ENCODE data around the gene ZMIZ1. TPM values are rescaled to one million over a fixed set of nuclear protein-coding genes. Genes with fewer than 3 reads are reported as not detected.
A peak's percentile ranks its signal among the peaks of the same experiment; 100 is the strongest.

ZMIZ1 gene
- total RNA-seq, 1 donor from 2014 or later = 85.2 TPM

DNA sequence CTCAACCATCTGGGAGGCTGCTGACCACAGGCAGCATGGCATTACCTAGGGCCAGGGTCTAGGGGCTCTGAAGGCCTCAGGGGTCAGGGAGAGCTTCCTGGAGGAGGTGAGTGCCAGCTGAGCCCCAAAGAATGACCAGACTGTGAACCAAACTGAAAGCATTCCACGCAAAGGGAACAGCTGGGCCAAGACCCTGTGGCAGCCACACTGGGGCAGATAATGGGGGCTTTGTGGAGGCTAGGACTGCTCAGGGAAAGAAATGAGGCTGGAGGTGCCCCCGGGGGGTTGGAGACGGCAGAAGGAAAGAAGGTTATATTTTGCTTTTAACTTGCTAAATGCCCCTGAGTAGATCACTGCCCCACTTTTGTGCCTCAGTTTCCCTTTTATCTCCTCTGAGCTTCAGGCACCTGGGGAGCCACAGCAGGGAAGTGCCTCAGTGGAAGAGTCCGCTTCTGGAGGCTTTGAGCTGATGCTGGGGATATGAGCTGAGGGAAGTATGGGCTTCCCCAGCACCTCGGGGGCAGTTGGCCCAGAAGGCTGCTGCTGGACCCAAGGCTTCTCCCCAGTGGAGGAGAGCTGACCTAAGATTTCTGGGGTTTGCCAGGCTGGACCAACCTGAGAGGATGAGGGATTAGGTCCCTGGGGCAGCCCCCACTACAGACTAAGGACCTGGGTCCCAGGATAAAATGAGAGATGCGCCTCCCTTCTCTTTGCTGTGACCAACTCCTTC, 57.8 kb downstream of the ZMIZ1 start:
- peaks cover 5% of the 10 kb centered on the region for H3K36me3 Mint-ChIP-seq (ENCODE audit: insufficient read depth)
- H3K4me3 Mint-ChIP-seq (ENCODE audit: low read depth) = no peak overlapping the region
- TF ChIP-seq, protein P1, sequence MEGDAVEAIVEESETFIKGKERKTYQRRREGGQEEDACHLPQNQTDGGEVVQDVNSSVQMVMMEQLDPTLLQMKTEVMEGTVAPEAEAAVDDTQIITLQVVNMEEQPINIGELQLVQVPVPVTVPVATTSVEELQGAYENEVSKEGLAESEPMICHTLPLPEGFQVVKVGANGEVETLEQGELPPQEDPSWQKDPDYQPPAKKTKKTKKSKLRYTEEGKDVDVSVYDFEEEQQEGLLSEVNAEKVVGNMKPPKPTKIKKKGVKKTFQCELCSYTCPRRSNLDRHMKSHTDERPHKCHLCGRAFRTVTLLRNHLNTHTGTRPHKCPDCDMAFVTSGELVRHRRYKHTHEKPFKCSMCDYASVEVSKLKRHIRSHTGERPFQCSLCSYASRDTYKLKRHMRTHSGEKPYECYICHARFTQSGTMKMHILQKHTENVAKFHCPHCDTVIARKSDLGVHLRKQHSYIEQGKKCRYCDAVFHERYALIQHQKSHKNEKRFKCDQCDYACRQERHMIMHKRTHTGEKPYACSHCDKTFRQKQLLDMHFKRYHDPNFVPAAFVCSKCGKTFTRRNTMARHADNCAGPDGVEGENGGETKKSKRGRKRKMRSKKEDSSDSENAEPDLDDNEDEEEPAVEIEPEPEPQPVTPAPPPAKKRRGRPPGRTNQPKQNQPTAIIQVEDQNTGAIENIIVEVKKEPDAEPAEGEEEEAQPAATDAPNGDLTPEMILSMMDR (IDR thresholded peaks at IDR 0.05; ENCODE audit: unreplicated experiment) = no peak
- H3K4me1 Mint-ChIP-seq (ENCODE audit: low read depth) = peaks cover 45% of the 10 kb centered on the region
- H3K9me3 Mint-ChIP-seq (ENCODE audit: low read depth) = no peaks in the 10 kb centered on the region
- peak overlapping the region; percentile 83 for H3K27ac Mint-ChIP-seq
- H3K27me3 Mint-ChIP-seq = no peaks in the 10 kb centered on the region
- DNase-seq (ENCODE audit: low spot score, unreplicated experiment) = no peak

DNA sequence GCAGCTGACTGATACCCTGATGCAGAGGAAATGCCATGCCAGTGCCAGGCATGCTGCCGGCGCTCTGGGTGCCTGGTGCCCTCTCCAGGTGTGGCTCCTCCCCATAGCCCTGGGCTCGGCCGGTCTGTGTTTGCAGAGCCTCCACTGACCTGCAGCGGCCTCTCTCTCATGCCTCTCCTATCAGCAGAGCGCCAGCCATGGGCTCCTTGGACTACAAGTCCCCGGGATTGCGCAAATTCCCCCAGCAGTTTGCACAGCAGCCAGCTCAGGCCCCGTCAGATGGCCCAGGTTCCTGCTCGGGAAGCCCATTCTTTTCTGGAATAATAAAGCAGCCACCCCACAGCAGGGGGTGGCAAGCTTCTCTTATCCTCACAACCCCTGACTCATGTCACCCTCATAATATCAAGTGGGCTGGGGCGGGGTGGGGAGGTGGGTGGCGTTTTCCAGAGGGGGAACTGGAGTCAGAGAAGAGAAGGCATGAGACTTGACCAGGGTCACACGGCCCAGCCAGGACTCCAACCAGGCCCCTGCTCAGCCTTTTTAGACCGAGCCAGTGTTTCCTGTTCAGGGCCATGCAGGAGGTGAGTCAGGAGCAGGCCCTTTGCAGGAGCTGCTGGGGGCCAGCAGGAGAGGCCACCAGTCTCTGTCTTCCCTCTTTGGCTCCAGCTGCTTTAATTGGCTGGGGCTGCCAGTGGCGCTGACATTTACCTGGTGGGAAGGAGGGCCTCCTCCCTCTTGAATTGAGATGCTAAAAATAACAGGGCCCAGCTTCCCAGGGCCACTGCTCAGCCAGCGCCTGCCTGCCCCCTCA, 58.6 kb downstream of the ZMIZ1 start:
- TF ChIP-seq, protein P1 (IDR thresholded peaks at IDR 0.05; ENCODE audit: unreplicated experiment) = no peak
- H3K36me3 Mint-ChIP-seq (ENCODE audit: insufficient read depth) = peaks cover 4% of the 10 kb centered on the region
- H3K4me1 Mint-ChIP-seq (ENCODE audit: low read depth) = peaks cover 53% of the 10 kb centered on the region
- H3K27ac Mint-ChIP-seq = peak overlapping the region; percentile 73
- no peak overlapping the region for H3K4me3 Mint-ChIP-seq (ENCODE audit: low read depth)
- DNase-seq (ENCODE audit: low spot score, unreplicated experiment) = peak; percentile 32
- H3K9me3 Mint-ChIP-seq (ENCODE audit: low read depth) = no peaks in the 10 kb centered on the region
- no peaks in the 10 kb centered on the region for H3K27me3 Mint-ChIP-seq

DNA sequence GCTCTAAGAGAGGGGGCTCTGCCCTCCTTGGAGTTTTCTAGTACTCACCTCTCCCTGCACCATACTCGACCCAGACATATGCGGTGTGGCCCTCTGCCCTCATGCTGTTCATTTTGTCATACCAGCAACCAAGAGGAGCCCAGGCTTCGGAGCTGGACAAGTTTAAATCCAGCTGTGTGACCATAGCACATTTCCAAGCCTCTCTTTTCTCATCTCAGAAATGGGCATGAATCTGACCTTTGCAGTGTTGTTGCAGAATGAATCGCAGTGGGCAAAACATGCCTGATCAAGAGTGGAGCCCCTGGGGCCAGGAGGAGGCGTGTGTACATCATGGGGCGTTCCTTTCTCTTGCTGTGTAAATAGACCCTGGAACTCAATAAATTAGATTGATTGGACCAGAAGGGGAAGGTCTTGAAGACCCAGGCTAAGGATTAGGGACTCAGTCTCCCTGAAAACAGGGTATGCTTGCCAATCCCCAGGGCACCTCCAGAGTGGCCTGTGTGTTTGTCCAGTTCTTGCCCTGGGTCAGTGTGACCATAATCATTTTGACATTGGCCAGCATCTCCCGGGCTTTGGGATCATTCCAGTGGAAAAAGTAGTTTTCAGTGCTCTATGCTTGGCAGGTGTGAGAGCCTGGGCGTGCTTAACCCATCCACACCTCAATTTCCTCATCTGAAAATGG, 59.6 kb downstream of the ZMIZ1 start:
- peak overlapping the region; percentile 96 for H3K27ac Mint-ChIP-seq
- TF ChIP-seq, protein P1 (IDR thresholded peaks at IDR 0.05; ENCODE audit: unreplicated experiment) = no peak
- no peak for DNase-seq (ENCODE audit: low spot score, unreplicated experiment)
- H3K27me3 Mint-ChIP-seq = no peaks in the 10 kb centered on the region
- H3K4me1 Mint-ChIP-seq (ENCODE audit: low read depth) = peaks cover 64% of the 10 kb centered on the region
- H3K36me3 Mint-ChIP-seq (ENCODE audit: insufficient read depth) = peaks cover 2% of the 10 kb centered on the region
- H3K9me3 Mint-ChIP-seq (ENCODE audit: low read depth) = no peaks in the 10 kb centered on the region
- H3K4me3 Mint-ChIP-seq (ENCODE audit: low read depth) = no peak overlapping the region

DNA sequence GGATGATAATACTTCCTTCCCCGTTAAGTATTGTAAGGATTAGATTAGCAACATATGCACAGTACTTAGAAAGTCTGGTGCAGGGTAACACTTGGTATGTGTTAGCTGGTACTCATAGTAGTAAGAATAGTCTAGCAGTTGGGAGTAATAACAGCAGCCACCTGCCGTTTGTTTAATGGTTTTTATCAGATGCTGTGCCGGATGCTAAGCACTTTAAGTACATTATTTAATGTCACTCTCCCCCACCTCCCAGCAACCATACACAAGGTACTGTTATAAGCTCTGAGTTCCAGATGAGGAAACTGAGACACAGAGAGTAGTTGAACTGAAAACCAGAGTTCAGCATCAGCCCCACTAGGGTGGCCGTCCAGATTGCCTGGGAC, 60.1 kb downstream of the ZMIZ1 start:
- no peak overlapping the region for H3K4me3 Mint-ChIP-seq (ENCODE audit: low read depth)
- H3K27ac Mint-ChIP-seq = peak overlapping the region; percentile 96
- no peaks in the 10 kb centered on the region for H3K27me3 Mint-ChIP-seq
- peaks cover 2% of the 10 kb centered on the region for H3K36me3 Mint-ChIP-seq (ENCODE audit: insufficient read depth)
- DNase-seq (ENCODE audit: low spot score, unreplicated experiment) = no peak
- peaks cover 67% of the 10 kb centered on the region for H3K4me1 Mint-ChIP-seq (ENCODE audit: low read depth)
- TF ChIP-seq, protein P1 (IDR thresholded peaks at IDR 0.05; ENCODE audit: unreplicated experiment) = no peak
- no peaks in the 10 kb centered on the region for H3K9me3 Mint-ChIP-seq (ENCODE audit: low read depth)

DNA sequence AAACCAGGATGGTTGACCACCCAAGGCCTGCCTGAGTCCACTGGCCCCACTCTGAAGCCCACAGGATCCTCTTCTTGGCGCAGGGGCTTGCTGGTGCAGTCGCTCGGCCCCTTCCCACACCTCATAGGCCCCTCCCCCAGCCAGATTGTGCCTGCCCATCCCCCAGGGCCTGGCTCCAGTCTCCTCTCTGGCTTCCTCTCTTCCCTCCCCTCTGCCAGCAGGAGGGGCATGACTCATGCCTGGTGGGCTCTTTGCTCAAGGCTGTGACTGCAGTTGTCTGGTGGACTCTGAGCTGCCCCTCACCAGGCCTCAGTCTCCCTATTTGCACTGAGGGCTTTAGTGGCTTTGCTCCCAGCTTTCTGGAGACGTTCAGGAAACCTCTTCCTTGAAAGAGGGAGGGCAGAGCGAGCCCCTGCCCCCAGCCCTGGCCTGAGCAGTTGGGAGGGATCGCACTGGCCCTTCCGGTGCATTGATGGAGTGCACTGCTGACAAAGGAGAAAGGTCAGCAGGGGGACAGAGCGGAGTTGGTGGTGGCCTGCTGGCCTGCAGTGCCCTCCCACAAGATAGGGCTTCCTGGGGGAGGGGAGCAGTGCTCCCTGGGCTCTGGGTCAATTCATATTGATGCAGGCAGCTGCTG, 60.7 kb downstream of the ZMIZ1 start:
- H3K4me3 Mint-ChIP-seq (ENCODE audit: low read depth) = no peak overlapping the region
- TF ChIP-seq, protein P1 (IDR thresholded peaks at IDR 0.05; ENCODE audit: unreplicated experiment) = no peak
- peak; percentile 35 for DNase-seq (ENCODE audit: low spot score, unreplicated experiment)
- H3K9me3 Mint-ChIP-seq (ENCODE audit: low read depth) = no peaks in the 10 kb centered on the region
- H3K36me3 Mint-ChIP-seq (ENCODE audit: insufficient read depth) = peaks cover 2% of the 10 kb centered on the region
- no peaks in the 10 kb centered on the region for H3K27me3 Mint-ChIP-seq
- H3K4me1 Mint-ChIP-seq (ENCODE audit: low read depth) = peaks cover 67% of the 10 kb centered on the region
- H3K27ac Mint-ChIP-seq = peak overlapping the region; percentile 96
